ENCODE data around the gene RCL1. TPM values are rescaled to one million over a fixed set of nuclear protein-coding genes. Genes with fewer than 3 reads are reported as not detected.

Gene RCL1
- total RNA-seq, 5 donors from 2014 or later (not counting 1 experiment from before 2014, with no cell fraction given), result 22.0 to 38.7 (median 24.2) TPM

DNA sequence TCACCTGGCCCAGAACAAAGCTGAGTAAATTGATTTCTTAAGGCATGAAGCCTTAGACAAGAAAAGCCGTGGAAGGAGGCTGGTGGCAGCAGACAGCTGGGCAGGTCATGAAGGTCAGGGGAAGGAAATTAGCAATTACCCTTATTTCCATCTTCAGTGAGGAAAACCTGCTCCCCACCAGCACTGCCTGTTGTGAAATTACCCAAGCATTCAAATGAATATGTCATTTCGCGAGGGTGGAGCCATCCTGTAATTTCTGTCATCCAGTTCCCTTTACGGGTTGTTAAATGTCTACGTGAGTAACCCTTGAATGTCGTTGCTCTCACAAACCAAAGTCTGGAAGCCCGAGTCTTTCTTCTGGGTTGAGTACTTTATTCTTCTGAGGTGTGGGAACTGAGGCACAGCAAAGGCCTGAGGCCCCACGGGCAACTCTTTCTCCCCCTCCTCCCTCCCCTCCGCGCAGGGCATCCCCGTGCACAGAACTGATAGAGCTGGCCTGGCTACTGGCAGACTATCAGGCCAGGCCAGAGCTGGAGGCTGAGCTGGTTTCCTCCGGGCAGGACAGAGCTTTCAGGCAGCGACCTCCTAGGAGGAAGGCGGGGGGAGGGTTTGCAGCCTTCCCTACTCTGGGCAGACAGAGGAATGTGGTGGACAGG lies 29.7 kb upstream of the RCL1 start:
- peaks cover 7 to 15% (median 12%) of the 10 kb centered on the region in 3 donors for H3K4me1 Mint-ChIP-seq
- H3K9me3 Mint-ChIP-seq, result no peaks in the 10 kb centered on the region
- H3K4me3 Mint-ChIP-seq, result peak overlapping the region; percentile 25 to 46 (median 39)
- ATAC-seq (replicated peaks in 1 of 4), result peak in 3 of 4 experiments; percentile 28 to 43 (median 34)
- H3K36me3 Mint-ChIP-seq, result no peaks in the 10 kb centered on the region
- DNase-seq, result peak in 1 of 35 experiments; percentile 11
- Histone ChIP-seq H3K27ac (ENCODE audit: low read length) (no peak overlapping the region), H3K4me3 (ENCODE audit: control insufficient read depth in 1 of 2, extremely low read depth in 1 of 2, low read length in 1 of 2) (no peak overlapping the region), H3K4me1 (ENCODE audit: control insufficient read depth in 1 of 2, extremely low read depth in 1 of 2, insufficient read depth in 2 of 2, low read length in 2 of 2) (peaks cover 3 to 14% of the 10 kb centered on the region in 2 experiments), H3K27me3 (replicated peaks in 1 of 2; ENCODE audit: control insufficient read depth in 2 of 2, extremely low read depth in 1 of 2, insufficient read depth in 2 of 2, low read length in 1 of 2) (peaks cover 0 to 11% of the 10 kb centered on the region in 2 experiments), H3K36me3 (ENCODE audit: control insufficient read depth in 2 of 2, extremely low read depth in 1 of 2, insufficient read depth in 1 of 2, low read length in 1 of 2) (no peaks in the 10 kb centered on the region), H3K9me3 (no peaks in the 10 kb centered on the region)
- WGBS (ENCODE audit: insufficient coverage), result no CpG with 5 or more reads among the region's 14 CpGs
- CTCF ChIA-PET, result interaction anchor here (0.5 to 2.9 kb wide), 25 partner anchors 9 to 1217 kb away, joined by 3 to 18 read pairs (median 3); partner anchors contain the start of genes RCL1 (in 2 of the 2) and AK3 (in 1 of the 2)
- H3K27me3 Mint-ChIP-seq, result peaks cover 0 to 3% of the 10 kb centered on the region in 2 donors
- POLR2A ChIA-PET, result interaction anchor here in 1 of 2 donors (0.6 kb wide), 1 partner anchor 15 kb away, joined by 3 read pairs; no protein-coding TSS in a partner anchor
- peak overlapping the region in 1 of 2 donors; percentile 20 for H3K27ac Mint-ChIP-seq

DNA sequence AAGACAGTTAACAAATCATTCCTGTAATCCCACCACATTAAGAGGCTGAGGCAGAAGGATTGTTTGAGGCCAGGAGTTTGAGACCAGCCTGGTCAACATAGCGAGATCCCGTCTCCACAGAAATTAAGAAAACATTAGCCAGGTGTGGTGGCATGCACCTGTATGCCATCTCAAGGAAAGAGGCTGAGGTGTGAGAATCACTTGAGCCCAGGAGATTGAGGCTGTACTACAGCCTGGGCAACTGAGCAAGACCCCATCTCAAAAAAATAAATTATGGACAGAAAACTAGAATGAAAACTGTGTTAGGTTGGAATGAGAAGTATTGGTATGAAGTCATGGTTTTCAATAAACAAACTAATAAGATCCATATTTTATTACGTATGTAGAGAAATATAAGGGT lies 28.7 kb upstream of the RCL1 start:
- no CpG with 5 or more reads among the region's 3 CpGs for whole genome bisulfite sequencing (ENCODE audit: insufficient coverage)

DNA sequence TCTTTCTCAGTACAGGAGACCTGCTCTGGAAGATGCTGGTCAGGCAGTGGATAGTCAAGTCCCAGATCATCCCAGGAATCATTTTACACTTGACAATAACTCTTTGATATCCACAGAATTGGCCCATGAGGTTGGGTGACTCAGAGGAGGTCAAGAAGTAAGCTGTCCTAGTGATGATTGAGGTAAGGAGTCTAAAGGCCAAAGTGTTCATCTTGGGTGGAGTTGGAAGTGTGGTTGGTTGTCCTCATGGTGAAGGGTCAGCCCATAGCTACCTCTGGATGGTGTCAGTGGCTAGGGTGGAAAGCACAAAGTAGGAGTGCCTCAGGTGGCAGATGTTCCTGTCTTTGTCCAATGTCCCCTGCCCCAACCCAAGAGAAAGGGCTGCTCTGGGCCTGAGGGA lies 24.1 kb upstream of the RCL1 start:
- no peak for ATAC-seq (replicated peaks in 1 of 4)
- H3K27me3 Mint-ChIP-seq, result no peaks in the 10 kb centered on the region
- Histone ChIP-seq H3K9me3 (no peaks in the 10 kb centered on the region), H3K36me3 (ENCODE audit: control insufficient read depth in 2 of 2, extremely low read depth in 1 of 2, insufficient read depth in 1 of 2, low read length in 1 of 2) (no peaks in the 10 kb centered on the region), H3K27me3 (replicated peaks in 1 of 2; ENCODE audit: control insufficient read depth in 2 of 2, extremely low read depth in 1 of 2, insufficient read depth in 2 of 2, low read length in 1 of 2) (peaks cover 0 to 4% of the 10 kb centered on the region in 2 experiments), H3K4me3 (ENCODE audit: control insufficient read depth in 1 of 2, extremely low read depth in 1 of 2, low read length in 1 of 2) (no peak overlapping the region), H3K4me1 (ENCODE audit: control insufficient read depth in 1 of 2, extremely low read depth in 1 of 2, insufficient read depth in 2 of 2, low read length in 2 of 2) (no peaks in the 10 kb centered on the region), H3K27ac (ENCODE audit: low read length) (no peak overlapping the region)
- H3K9me3 Mint-ChIP-seq, result no peaks in the 10 kb centered on the region
- no peak for DNase-seq
- H3K4me3 Mint-ChIP-seq, result no peak overlapping the region
- H3K27ac Mint-ChIP-seq, result no peak overlapping the region
- no peaks in the 10 kb centered on the region for H3K4me1 Mint-ChIP-seq
- no peaks in the 10 kb centered on the region for H3K36me3 Mint-ChIP-seq
- ChIA-PET CTCF (no interaction called here), POLR2A (no interaction called here)

More for the DNA sequence above, 28.7 kb upstream of the RCL1 start:
- Mint-ChIP-seq H3K36me3 (no peaks in the 10 kb centered on the region), H3K4me1 (peaks cover 7 to 15% (median 12%) of the 10 kb centered on the region in 3 donors), H3K27me3 (peaks cover 0 to 3% of the 10 kb centered on the region in 2 donors), H3K27ac (no peak overlapping the region), H3K4me3 (no peak overlapping the region), H3K9me3 (no peaks in the 10 kb centered on the region)
- CTCF ChIA-PET, result interaction anchor here (0.7 to 2.9 kb wide), 7 partner anchors 27 to 836 kb away, joined by 4 to 18 read pairs (median 11); partner anchors contain the start of gene RCL1 (in 2 of the 2)
- DNase-seq (no peak), ATAC-seq (replicated peaks in 1 of 4) (no peak)
- H3K4me1 ChIP-seq (ENCODE audit: control insufficient read depth in 1 of 2, extremely low read depth in 1 of 2, insufficient read depth in 2 of 2, low read length in 2 of 2), result peaks cover 3 to 14% of the 10 kb centered on the region in 2 experiments
- POLR2A ChIA-PET, result no interaction called here
- H3K27ac ChIP-seq (ENCODE audit: low read length), result no peak overlapping the region
- H3K9me3 ChIP-seq, result no peaks in the 10 kb centered on the region
- H3K4me3 ChIP-seq (ENCODE audit: control insufficient read depth in 1 of 2, extremely low read depth in 1 of 2, low read length in 1 of 2), result no peak overlapping the region
- no peaks in the 10 kb centered on the region for H3K36me3 ChIP-seq (ENCODE audit: control insufficient read depth in 2 of 2, extremely low read depth in 1 of 2, insufficient read depth in 1 of 2, low read length in 1 of 2)
- peaks cover 0 to 12% of the 10 kb centered on the region in 2 experiments for H3K27me3 ChIP-seq (replicated peaks in 1 of 2; ENCODE audit: control insufficient read depth in 2 of 2, extremely low read depth in 1 of 2, insufficient read depth in 2 of 2, low read length in 1 of 2)

DNA sequence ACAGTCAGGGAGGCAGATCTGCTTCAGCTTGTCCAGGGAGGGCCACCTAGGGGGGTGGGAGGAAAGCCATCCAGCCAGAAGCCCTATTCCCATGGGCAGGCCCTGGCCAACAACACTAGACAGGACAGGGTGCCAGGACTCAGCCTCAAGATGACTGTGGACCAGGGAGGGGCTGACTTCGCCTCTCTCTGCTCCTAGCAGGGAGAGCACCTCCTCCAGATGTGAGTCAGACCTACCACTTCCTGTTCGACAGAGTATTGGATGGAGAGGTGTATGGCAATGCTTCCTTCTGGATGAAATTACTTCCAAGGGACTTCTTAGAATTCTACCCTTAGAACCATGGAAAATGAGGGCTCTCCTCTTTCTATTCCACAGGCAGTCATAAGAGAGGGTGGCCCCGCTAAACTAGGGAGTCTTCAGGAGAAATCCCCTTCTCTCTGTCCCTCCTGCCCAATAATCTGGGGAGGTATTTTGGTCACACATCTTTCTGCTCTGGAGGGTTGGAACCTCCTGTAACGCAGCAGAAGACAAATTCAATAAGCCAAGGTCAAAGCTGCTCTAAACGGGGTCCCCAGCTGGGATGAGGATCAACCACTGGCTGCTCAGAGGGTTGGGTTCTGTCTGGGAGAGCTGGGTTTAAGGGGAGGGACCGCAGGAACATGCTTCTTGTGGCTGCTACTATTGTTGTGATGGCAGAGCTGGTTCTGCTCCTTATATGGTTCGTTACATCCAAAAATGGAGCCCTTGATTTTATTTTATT lies 23.2 kb upstream of the RCL1 start:
- CTCF ChIA-PET, result no interaction called here
- Mint-ChIP-seq H3K27ac (no peak overlapping the region), H3K27me3 (no peaks in the 10 kb centered on the region), H3K36me3 (no peaks in the 10 kb centered on the region), H3K4me3 (no peak overlapping the region), H3K4me1 (no peaks in the 10 kb centered on the region), H3K9me3 (no peaks in the 10 kb centered on the region)
- DNase-seq (no peak), ATAC-seq (replicated peaks in 1 of 4) (peak in 1 of 4 experiments; percentile 35)
- Histone ChIP-seq H3K27ac (ENCODE audit: low read length) (no peak overlapping the region), H3K9me3 (no peaks in the 10 kb centered on the region), H3K4me3 (ENCODE audit: control insufficient read depth in 1 of 2, extremely low read depth in 1 of 2, low read length in 1 of 2) (no peak overlapping the region), H3K4me1 (ENCODE audit: control insufficient read depth in 1 of 2, extremely low read depth in 1 of 2, insufficient read depth in 2 of 2, low read length in 2 of 2) (no peaks in the 10 kb centered on the region), H3K36me3 (ENCODE audit: control insufficient read depth in 2 of 2, extremely low read depth in 1 of 2, insufficient read depth in 1 of 2, low read length in 1 of 2) (no peaks in the 10 kb centered on the region), H3K27me3 (replicated peaks in 1 of 2; ENCODE audit: control insufficient read depth in 2 of 2, extremely low read depth in 1 of 2, insufficient read depth in 2 of 2, low read length in 1 of 2) (peaks cover 0 to 4% of the 10 kb centered on the region in 2 experiments)
- POLR2A ChIA-PET, result no interaction called here
- WGBS (ENCODE audit: insufficient coverage), result 88% methylated on average over 2 of the region's 7 CpGs

DNA sequence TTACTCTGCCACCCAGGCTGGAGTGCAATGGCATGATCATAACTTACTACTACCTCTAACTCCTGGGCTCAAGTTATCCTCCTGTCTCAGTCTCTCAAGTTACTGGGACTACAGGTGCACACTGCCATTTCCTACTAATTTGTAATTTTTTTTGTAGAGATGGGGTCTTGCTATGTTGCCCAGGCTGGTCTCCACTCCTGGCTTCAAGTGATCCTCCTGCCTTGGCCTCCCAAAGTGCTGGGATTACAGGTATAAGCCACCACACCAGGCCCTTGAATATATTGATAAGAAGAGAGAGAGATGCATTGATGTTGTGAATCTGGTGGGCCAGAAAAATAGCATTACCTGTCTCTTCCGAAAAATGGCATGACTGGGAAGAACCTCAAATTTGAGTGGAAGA lies 21.0 kb upstream of the RCL1 start:
- Histone ChIP-seq H3K4me1 (ENCODE audit: control insufficient read depth in 1 of 2, extremely low read depth in 1 of 2, insufficient read depth in 2 of 2, low read length in 2 of 2) (no peaks in the 10 kb centered on the region), H3K9me3 (no peaks in the 10 kb centered on the region), H3K27me3 (replicated peaks in 1 of 2; ENCODE audit: control insufficient read depth in 2 of 2, extremely low read depth in 1 of 2, insufficient read depth in 2 of 2, low read length in 1 of 2) (peaks cover 0 to 4% of the 10 kb centered on the region in 2 experiments), H3K4me3 (ENCODE audit: control insufficient read depth in 1 of 2, extremely low read depth in 1 of 2, low read length in 1 of 2) (no peak overlapping the region), H3K27ac (ENCODE audit: low read length) (no peak overlapping the region), H3K36me3 (ENCODE audit: control insufficient read depth in 2 of 2, extremely low read depth in 1 of 2, insufficient read depth in 1 of 2, low read length in 1 of 2) (no peaks in the 10 kb centered on the region)
- H3K4me1 Mint-ChIP-seq, result no peaks in the 10 kb centered on the region
- no peak overlapping the region for H3K27ac Mint-ChIP-seq
- CTCF ChIA-PET, result no interaction called here
- DNase-seq (no peak), ATAC-seq (replicated peaks in 1 of 4) (no peak)
- no peaks in the 10 kb centered on the region for H3K9me3 Mint-ChIP-seq
- no peaks in the 10 kb centered on the region for H3K36me3 Mint-ChIP-seq
- H3K27me3 Mint-ChIP-seq, result no peaks in the 10 kb centered on the region
- POLR2A ChIA-PET, result no interaction called here
- H3K4me3 Mint-ChIP-seq, result no peak overlapping the region
- WGBS (ENCODE audit: insufficient coverage), result no CpG with 5 or more reads among the region's 1 CpG

DNA sequence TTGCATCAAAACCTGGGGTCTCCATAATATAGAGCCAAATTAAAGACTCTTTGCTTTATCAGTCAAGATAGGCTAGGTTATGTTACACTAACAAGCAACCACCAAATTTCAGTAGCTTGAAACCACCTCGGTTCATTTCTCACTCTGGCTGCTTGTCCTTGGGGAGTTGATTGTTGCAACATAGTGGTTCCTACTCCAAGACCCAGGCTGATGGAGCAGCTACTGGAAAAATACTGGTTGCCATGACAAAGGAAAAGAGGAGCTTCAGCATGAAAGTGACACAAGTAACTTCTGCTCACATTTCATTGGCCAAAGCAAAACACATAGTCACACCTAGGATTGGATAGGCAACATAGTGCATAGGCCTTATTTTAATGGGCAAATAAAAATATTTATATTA lies 18.5 kb upstream of the RCL1 start:
- H3K9me3 Mint-ChIP-seq, result no peaks in the 10 kb centered on the region
- POLR2A ChIA-PET, result interaction anchor here in 1 of 2 donors (0.6 to 0.7 kb wide), 2 partner anchors 66 to 191 kb away, joined by 3 to 7 read pairs; no protein-coding TSS in a partner anchor

More for the DNA sequence above, 18.5 kb upstream of the RCL1 start:
- Mint-ChIP-seq H3K4me3 (no peak overlapping the region), H3K4me1 (no peaks in the 10 kb centered on the region), H3K27ac (no peak overlapping the region), H3K27me3 (no peaks in the 10 kb centered on the region), H3K36me3 (no peaks in the 10 kb centered on the region)
- Histone ChIP-seq H3K4me1 (ENCODE audit: control insufficient read depth in 1 of 2, extremely low read depth in 1 of 2, insufficient read depth in 2 of 2, low read length in 2 of 2) (no peaks in the 10 kb centered on the region), H3K9me3 (no peaks in the 10 kb centered on the region), H3K4me3 (ENCODE audit: control insufficient read depth in 1 of 2, extremely low read depth in 1 of 2, low read length in 1 of 2) (no peak overlapping the region), H3K36me3 (ENCODE audit: control insufficient read depth in 2 of 2, extremely low read depth in 1 of 2, insufficient read depth in 1 of 2, low read length in 1 of 2) (no peaks in the 10 kb centered on the region), H3K27ac (ENCODE audit: low read length) (no peak overlapping the region), H3K27me3 (replicated peaks in 1 of 2; ENCODE audit: control insufficient read depth in 2 of 2, extremely low read depth in 1 of 2, insufficient read depth in 2 of 2, low read length in 1 of 2) (peaks cover 0 to 9% of the 10 kb centered on the region in 2 experiments)
- DNase-seq, result no peak
- no peak for ATAC-seq (replicated peaks in 1 of 4)
- no CpG with 5 or more reads among the region's 1 CpG for WGBS (ENCODE audit: insufficient coverage)
- CTCF ChIA-PET, result interaction anchor here in 1 of 2 donors (1.1 kb wide), 1 partner anchor 12 kb away, joined by 3 read pairs; no protein-coding TSS in a partner anchor
